Loucy (cell line): ENCODE results near the gene ZNF609.
"Not testable (repeated sequence)": the region's sequence is repeated elsewhere in the genome, so short reads cannot be mapped to it uniquely, and the experiment has no call there.

Experiments
- H2AFZ ChIP-seq: fragments of 200-600 bp; sonication (generic); 2 replicates; pipeline ENCODE4 v1.6.0; 2016; ENCODE audit warnings: antibody characterized with exemption, mild to moderate bottlenecking, low read length, moderate library complexity
- H3F3A ChIP-seq: fragments of 200-600 bp; 2 replicates; pipeline ENCODE4 v1.6.0; 2016; ENCODE audit warnings: antibody characterized with exemption, low read depth, mild to moderate bottlenecking
- H3K27me3 ChIP-seq: fragments of 200-600 bp; sonication (generic); 2 replicates; pipeline ENCODE4 v1.6.1; 2014; ENCODE audit warnings: low read length, mild to moderate bottlenecking; ENCODE audit not compliant: insufficient read depth, poor library complexity, severe bottlenecking
- H3K36me3 ChIP-seq: fragments of 200-600 bp; sonication (generic); 2 replicates; pipeline ENCODE4 v1.6.1; 2016; ENCODE audit warnings: low read length; ENCODE audit not compliant: insufficient read depth
- H3K4me1 ChIP-seq: fragments of 200-600 bp; sonication (generic); 2 replicates; pipeline ENCODE4 v1.5.1; 2014; ENCODE audit warnings: low read length, mild to moderate bottlenecking; ENCODE audit not compliant: insufficient read depth, poor library complexity, severe bottlenecking
- H3K4me2 ChIP-seq: fragments of 200-600 bp; sonication (generic); 2 replicates; pipeline ENCODE4 v1.6.0; 2014; ENCODE audit warnings: antibody characterized with exemption, low read length, low read depth, mild to moderate bottlenecking; ENCODE audit not compliant: poor library complexity, severe bottlenecking
- H3K4me3 ChIP-seq: fragments of 200-600 bp; sonication (generic); 2 replicates; pipeline ENCODE4 v1.5.1; 2014; ENCODE audit warnings: low read length, mild to moderate bottlenecking, mixed read lengths; ENCODE audit not compliant: poor library complexity, severe bottlenecking
- H3K79me2 ChIP-seq: fragments of 200-600 bp; sonication (generic); 2 replicates; pipeline ENCODE4 v1.6.1; 2014; ENCODE audit warnings: low read length; ENCODE audit not compliant: insufficient read depth
- H3K9ac ChIP-seq: fragments of 200-600 bp; sonication (generic); 2 replicates; pipeline ENCODE4 v1.6.0; 2014; ENCODE audit warnings: mild to moderate bottlenecking, low read depth, low read length, moderate library complexity; ENCODE audit not compliant: poor library complexity, severe bottlenecking
- H3K9me2 ChIP-seq: fragments of 200-600 bp; sonication (generic); replicated peaks from 2 replicates; pipeline ENCODE4 v1.6.1; 2016; ENCODE audit warnings: low read depth, low read length, mixed read lengths
- H3K9me3 ChIP-seq: fragments of 200-600 bp; sonication (generic); 2 replicates; pipeline ENCODE4 v1.6.1; 2014; ENCODE audit warnings: mild to moderate bottlenecking, antibody characterized with exemption, low read length, low read depth; ENCODE audit not compliant: insufficient read depth
- H4K20me1 ChIP-seq: fragments of 200-600 bp; sonication (generic); 2 replicates; pipeline ENCODE4 v1.6.0; 2014; ENCODE audit warnings: antibody characterized with exemption, low read length, mild to moderate bottlenecking; ENCODE audit not compliant: insufficient read depth, poor library complexity, severe bottlenecking
- EZH2phosphoT487 ChIP-seq: fragments of 200-600 bp; IDR thresholded peaks from 2 replicates; pipeline ENCODE4 v1.6.1; 2018; ENCODE audit warnings: antibody characterized with exemption, mild to moderate bottlenecking, moderate library complexity, borderline replicate concordance
- TF ChIP-seq, protein P1 (sequence below): fragments of 200-600 bp; sonication (generic); conservative IDR thresholded peaks from 2 replicates; pipeline ENCODE4 v1.5.1; 2014; ENCODE audit warnings: mild to moderate bottlenecking, antibody characterized with exemption, low read length

Gene ZNF609

DNA sequence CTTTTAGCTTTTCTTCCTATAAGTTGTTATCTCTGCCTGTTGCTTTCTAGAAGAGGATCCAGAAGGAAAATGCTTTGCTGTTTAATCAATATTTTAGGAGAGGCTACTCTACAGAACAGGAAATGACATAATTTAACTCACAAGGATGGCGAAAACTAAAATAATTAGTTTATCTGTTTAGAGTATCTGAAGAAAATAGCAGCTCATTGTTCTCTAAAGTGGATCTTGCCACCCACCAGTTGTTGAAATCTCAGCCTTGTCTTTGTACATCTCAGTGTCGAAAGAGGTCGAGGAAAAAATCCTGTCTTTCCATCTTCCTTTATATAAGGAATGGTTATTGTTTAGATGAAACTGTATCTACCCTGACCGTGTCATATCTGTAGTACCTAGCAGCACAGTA lies 126.6 kb downstream of the ZNF609 start:
- Histone ChIP-seq H3K9me2 (no peaks in the 10 kb centered on the region), H3K79me2 (peaks cover 82% of the 10 kb centered on the region), H3K9ac (no peak overlapping the region), H3K4me2 (no peak overlapping the region), H3K36me3 (no peaks in the 10 kb centered on the region), H2AFZ (no peak overlapping the region), H3K4me1 (peaks cover 31% of the 10 kb centered on the region), H3F3A (no peaks in the 10 kb centered on the region), H4K20me1 (peaks cover 25% of the 10 kb centered on the region), H3K4me3 (no peak overlapping the region), H3K27me3 (no peaks in the 10 kb centered on the region), H3K9me3 (no peaks in the 10 kb centered on the region; the same call in 1 of the 2 replicates)
- TF ChIP-seq EZH2phosphoT487, result no peak
- TF ChIP-seq, protein P1, sequence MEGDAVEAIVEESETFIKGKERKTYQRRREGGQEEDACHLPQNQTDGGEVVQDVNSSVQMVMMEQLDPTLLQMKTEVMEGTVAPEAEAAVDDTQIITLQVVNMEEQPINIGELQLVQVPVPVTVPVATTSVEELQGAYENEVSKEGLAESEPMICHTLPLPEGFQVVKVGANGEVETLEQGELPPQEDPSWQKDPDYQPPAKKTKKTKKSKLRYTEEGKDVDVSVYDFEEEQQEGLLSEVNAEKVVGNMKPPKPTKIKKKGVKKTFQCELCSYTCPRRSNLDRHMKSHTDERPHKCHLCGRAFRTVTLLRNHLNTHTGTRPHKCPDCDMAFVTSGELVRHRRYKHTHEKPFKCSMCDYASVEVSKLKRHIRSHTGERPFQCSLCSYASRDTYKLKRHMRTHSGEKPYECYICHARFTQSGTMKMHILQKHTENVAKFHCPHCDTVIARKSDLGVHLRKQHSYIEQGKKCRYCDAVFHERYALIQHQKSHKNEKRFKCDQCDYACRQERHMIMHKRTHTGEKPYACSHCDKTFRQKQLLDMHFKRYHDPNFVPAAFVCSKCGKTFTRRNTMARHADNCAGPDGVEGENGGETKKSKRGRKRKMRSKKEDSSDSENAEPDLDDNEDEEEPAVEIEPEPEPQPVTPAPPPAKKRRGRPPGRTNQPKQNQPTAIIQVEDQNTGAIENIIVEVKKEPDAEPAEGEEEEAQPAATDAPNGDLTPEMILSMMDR, result no peak

DNA sequence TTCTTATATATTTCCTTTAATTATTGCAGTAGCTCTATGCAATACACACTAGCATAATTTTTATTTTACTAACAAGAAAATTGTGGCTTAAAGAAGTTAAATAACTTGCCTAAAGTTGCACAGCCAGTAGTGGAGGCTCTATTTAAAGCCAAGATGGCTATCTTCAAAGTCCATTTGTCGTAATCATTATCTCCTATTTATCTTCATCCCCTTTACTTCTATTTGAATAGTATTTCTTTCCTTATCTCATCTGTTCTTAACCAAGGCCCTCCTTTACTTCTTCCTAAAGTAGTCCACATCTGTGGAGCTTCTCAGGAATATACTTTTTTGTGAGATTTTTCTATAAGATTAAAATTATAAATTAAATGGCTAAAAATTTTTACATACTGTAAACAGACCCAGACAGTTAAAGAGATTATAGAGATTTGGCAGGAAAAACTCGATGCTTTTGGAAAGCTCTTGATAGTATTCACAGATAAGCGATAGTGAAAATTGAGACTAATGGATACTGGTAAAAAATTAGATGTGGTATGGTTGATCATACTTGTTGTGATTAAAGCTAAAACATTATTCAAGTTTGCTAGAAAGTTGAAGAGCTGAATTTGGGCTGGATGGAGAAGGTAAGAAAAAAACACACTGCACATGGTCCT lies 129.2 kb downstream of the ZNF609 start:
- TF ChIP-seq EZH2phosphoT487, result no peak
- H3F3A ChIP-seq, result no peaks in the 10 kb centered on the region
- H3K4me3 ChIP-seq, result no peak overlapping the region
- H3K27me3 ChIP-seq, result no peaks in the 10 kb centered on the region
- peaks cover 86% of the 10 kb centered on the region for H3K79me2 ChIP-seq
- peak overlapping the region; percentile 2 for H3K4me2 ChIP-seq
- no peaks in the 10 kb centered on the region for H3K36me3 ChIP-seq
- H3K9me3 ChIP-seq, result no peaks in the 10 kb centered on the region
- H4K20me1 ChIP-seq, result peaks cover 22% of the 10 kb centered on the region
- no peak overlapping the region for H3K9ac ChIP-seq
- no peaks in the 10 kb centered on the region for H3K9me2 ChIP-seq
- no peak overlapping the region for H2AFZ ChIP-seq
- peaks cover 23% of the 10 kb centered on the region for H3K4me1 ChIP-seq

DNA sequence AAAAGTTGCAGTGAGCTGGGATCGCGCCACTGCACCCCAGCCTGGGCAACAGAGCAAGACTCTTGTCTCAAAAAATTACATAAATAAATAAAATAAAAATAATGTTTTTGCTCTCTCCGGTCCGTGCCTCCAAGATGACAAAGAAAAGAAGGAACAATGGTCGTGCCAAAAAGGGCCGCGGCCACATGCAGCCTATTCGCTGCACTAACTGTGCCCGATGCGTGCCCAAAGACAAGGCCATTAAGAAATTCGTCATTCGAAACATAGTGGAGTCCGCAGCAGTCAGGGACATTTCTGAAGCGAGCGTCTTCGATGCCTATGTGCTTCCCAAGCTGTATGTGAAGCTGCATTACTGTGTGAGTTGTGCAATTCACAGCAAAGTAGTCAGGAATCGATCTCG lies 132.5 kb downstream of the ZNF609 start:
- Histone ChIP-seq H3K79me2 (peaks cover 86% of the 10 kb centered on the region), H3K4me1 (peaks cover 26% of the 10 kb centered on the region), H4K20me1 (peaks cover 27% of the 10 kb centered on the region)
- not testable (repeated sequence) for H3F3A ChIP-seq, H3K9me2 ChIP-seq, H2AFZ ChIP-seq, H3K36me3 ChIP-seq, H3K9ac ChIP-seq, H3K27me3 ChIP-seq, H3K4me3 ChIP-seq, H3K9me3 ChIP-seq, H3K4me2 ChIP-seq

DNA sequence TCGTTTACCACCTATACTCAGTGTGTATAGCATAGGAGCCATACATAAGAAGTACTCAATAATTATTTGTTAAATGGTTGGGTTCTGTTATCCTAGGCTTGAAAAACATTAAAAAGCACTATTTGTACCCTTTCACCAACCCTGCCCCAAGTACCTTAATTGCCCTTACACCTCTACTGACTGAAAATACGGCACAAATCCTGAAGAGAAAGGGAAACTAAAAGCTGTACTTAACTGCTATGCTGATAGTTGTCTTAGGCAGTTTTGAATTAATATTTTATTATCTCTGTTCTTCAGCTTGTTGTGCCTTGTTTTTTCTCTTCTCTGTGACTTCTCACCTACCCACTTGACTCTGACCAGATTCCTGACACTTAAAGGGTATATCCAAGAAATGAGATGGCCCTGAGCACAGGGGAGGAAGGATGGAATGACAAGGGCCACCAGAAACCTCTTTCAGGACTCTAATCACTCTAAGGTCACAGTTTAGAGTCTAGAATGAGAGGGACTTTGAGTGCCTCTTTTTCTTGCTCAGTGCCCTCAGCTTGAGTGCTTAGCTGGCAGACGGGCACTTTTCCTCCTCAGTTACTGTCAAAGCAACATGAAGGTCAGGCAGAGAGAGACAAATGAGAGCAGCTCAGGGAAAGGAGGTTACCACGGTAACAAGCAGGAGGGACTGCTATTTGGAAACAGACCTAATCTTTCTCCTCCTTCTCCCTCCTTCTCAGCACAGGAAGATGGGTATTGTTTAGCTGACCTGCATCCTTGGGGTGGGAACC lies 136.5 kb downstream of the ZNF609 start:
- H3K9me2 ChIP-seq, result no peaks in the 10 kb centered on the region
- H3K4me3 ChIP-seq, result no peak overlapping the region
- no peak for TF ChIP-seq EZH2phosphoT487
- TF ChIP-seq, protein P1, result no peak
- no peaks in the 10 kb centered on the region for H3K36me3 ChIP-seq
- H4K20me1 ChIP-seq, result peaks cover 37% of the 10 kb centered on the region
- peaks cover 15% of the 10 kb centered on the region for H3K4me1 ChIP-seq
- no peaks in the 10 kb centered on the region for H3K9me3 ChIP-seq
- H3K27me3 ChIP-seq, result no peaks in the 10 kb centered on the region
- no peak overlapping the region for H3K9ac ChIP-seq
- no peak overlapping the region for H2AFZ ChIP-seq
- peaks cover 69% of the 10 kb centered on the region for H3K79me2 ChIP-seq
- H3F3A ChIP-seq, result peaks cover 13% of the 10 kb centered on the region
- peak overlapping the region; percentile 35 for H3K4me2 ChIP-seq
